Measurements from ENCODE around the gene PTPA. TPM values are rescaled to one million over a fixed set of nuclear protein-coding genes. Genes with fewer than 3 reads are reported as not detected.

PTPA gene
- total and polyA plus RNA-seq, 9 of the 15 experiments (the other 6 are each of a cell fraction or from before 2014, with no cell fraction given) = 1.7 to 121 (median 72.6) TPM

- peak in 1 of 2 experiments; percentile 34; a peak in 1 of 4 replicates for TF ChIP-seq ZNF639 (CRISPR knock-in tag; conservative IDR thresholded peaks at IDR 0.05 in 1 of 2, IDR thresholded peaks at IDR 0.05 in 1 of 2)
- 0 out of 2 replicates have a peak, but pooled peaks have one; percentile 13 for TF ChIP-seq GATAD2A (IDR thresholded peaks at IDR 0.05)
- TF ChIP-seq POLR2G (IDR thresholded peaks at IDR 0.05; ENCODE audit: low read depth, low read length) = peak; percentile 100
- peak; percentile 34; the same call in 1 of the 2 replicates for TF ChIP-seq PML (IDR thresholded peaks at IDR 0.05; ENCODE audit: low read length)
- TF ChIP-seq BRF1 (IDR thresholded peaks at IDR 0.05; ENCODE audit: borderline replicate concordance, extremely low read depth, insufficient read length) = no peak
- TF ChIP-seq FOSL1 (tag; conservative IDR thresholded peaks at IDR 0.05) = peak; percentile 31; the same call in 1 of the 2 replicates
These were observed 66.8 kb downstream of the PTPA start, which contains the start of gene IER5L (continued) for GRCh38 chr9:129177791-129178567.
